NCI-H2107 treated with DMSO at 0.1 percent for 48 hours (cell line): ENCODE measurements around the gene DNAL4.

Source experiments
- DNase-seq: peaks from one replicate; lab custom pipeline; 2025; ENCODE audit not compliant: unreplicated experiment; lab: John Stamatoyannopoulos, UW

Gene DNAL4

DNA sequence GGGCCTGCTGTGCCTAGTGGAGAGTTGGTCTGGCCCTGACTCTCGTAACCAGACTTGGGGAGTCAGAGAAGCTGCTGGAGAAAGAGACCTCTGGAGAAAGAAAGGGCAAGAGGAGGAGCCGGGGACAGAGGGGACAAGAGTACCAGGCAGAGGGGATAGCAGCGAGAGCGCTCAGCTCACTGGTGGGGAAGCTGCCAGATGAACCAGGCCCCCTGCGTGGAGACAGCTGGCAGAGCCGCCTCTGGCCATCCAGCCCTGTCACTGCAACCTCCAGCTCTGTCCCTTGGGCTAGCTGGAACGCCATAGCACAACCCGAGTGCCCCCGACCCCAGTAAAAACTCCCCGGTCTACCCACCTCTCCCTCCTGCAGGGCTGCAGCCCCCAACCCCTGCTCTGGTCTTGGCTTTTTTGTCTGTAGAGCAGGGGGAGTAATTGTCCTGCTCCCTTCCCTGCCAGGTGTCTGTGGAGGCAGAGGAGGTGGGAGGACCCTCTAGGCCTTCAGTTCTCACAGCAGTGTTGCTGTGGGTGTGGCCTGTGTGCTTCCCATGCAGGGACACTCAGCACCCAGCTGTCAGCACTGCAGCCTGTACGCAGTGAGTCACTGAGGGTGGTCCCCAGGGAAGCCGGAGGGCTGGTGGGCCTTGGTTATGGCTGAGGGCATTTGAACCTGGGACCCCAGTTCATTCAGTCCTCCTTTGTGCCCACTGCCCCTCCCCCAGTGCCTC, 33.3 kb downstream of the DNAL4 start:
- DNase-seq: peak; percentile 10

- no peak for DNase-seq
These were observed 34.9 kb downstream of the DNAL4 start for GRCh38 chr22:38759005-38759404.

DNA sequence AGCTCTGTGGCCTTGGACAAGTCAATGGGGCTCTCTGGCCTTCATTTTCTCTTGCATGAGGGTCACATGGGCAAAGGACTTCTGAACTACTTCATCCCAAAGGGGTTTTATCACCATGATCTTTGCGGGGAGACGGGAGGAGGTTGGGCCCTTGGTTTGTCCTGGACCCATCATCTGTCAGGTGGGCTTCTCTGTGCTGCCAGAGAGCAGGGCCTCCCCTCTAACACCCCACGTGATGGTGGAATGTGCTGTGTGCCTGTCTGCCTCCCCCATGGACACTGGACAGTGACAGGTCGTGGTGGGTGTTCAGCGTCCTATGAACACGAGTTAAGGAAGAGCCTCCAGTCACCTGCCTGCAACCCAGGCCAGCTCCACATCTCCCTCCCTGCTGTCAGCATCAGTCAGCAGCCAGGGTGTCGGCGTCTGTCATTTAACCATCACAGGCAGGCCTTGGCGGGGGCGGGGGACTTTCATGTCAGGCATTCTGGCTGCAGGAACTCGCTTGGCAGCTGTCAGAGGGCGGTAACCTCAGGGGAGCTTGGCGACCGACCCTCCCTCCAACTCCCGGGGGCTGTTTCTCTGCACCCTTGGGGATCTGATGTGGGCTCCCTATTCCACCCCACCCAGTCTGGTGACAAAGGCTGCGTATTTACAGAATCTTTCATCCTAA, 35.5 kb downstream of the DNAL4 start:
- no peak for DNase-seq

- no peak for DNase-seq
These were observed 36.5 kb downstream of the DNAL4 start for GRCh38 chr22:38757464-38757757.

GRCh38 chr22:38756711-38757463, 37.1 kb downstream of the DNAL4 start:
- no peak for DNase-seq

DNA sequence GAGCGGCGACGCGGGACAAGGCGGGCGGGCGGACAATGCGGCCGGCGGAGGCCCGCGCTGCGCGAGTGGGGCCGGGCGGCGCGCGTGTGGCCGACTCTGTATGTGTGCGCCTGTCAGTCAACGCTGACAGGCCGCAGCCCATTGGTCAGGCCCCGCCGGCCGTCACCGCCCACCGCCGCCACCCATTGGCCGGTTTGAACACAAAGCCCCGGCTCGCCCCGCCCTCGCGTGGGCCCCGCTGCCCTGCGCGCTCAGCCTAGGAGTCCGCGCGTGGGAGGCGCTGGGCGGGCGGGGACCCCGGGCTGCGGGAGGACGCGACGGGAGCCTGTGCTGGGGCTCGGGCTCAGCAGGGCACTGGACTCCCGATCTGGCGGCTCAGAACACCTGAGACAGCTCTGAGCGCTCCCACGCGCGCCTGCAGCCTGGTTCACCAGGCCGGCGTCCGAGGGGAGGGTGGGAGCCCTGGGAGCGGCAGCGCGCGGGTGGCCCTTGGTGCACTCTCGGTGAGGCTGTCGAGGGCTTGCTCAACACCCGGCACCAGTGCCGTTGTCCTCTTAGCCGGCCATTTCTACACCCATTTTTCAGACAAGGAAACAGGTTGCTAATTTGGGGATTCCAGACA, 37.9 kb downstream of the DNAL4 start, which contains the start of gene SUN2:
Gene SUN2, minus strand, starts transcription at position 88 of the 622 bp plus-strand sequence. CDS start 3,370 bp downstream, outside the sequence.
- DNase-seq: no peak

DNA sequence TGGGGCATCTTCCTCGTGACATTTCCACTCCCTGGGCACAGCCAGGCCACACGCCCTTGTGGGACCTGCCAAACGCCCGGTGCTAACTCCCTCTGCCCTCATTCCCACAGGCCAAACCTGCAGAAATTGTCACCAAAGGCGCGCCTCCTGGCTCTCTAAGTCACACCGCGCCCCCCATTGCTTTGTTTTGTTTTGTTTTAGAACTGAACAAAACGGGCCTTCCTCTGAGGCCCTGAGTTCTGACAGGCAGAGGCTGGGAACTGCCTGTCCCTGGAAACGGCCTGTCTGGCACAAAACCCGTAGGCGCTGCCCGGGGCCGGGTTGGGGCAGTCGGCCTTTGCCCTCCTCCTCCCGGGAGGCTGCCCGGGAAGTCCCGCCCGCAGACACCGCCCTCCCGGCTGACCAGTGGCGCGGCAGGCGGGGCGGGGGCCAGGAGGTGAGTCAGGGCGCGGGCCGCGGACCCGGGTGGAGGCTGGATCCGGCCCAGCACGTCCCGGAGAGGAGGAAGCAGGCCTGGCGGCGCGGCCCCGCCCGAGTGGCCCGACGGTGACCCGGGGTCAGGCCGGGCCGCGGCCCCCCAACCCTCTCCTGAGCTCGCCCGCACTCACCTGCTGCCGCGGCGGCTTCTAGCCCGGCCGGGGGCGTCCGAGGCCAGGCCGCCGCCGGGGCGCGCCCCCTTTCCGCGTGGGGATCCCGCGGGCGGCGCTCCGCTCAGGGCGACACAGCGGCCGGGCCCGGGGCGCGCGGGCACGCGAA, 38.6 kb downstream of the DNAL4 start:
- no peak for DNase-seq

DNA sequence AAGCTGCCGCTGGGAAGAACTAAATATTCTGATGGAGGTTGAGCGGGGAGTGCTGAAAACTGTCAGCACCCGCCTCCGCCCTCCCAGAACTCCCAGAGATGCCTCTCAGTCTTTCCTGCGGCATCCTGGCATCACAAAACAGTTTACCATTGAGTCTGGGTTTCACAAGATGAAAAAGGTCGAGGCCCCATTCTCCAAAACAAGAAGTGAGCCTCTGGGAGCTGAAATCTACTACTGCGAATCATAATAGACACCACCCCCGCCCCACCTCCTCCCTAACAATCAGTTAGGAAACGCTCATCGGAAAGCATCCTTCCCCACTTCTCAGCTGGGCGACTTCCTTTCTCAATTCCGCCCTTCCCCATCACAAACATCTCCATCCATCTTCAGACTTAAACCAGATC, 39.2 kb downstream of the DNAL4 start:
- DNase-seq: no peak

GRCh38 chr22:38753948-38754750, 39.8 kb downstream of the DNAL4 start:
- DNase-seq: no peak

DNA sequence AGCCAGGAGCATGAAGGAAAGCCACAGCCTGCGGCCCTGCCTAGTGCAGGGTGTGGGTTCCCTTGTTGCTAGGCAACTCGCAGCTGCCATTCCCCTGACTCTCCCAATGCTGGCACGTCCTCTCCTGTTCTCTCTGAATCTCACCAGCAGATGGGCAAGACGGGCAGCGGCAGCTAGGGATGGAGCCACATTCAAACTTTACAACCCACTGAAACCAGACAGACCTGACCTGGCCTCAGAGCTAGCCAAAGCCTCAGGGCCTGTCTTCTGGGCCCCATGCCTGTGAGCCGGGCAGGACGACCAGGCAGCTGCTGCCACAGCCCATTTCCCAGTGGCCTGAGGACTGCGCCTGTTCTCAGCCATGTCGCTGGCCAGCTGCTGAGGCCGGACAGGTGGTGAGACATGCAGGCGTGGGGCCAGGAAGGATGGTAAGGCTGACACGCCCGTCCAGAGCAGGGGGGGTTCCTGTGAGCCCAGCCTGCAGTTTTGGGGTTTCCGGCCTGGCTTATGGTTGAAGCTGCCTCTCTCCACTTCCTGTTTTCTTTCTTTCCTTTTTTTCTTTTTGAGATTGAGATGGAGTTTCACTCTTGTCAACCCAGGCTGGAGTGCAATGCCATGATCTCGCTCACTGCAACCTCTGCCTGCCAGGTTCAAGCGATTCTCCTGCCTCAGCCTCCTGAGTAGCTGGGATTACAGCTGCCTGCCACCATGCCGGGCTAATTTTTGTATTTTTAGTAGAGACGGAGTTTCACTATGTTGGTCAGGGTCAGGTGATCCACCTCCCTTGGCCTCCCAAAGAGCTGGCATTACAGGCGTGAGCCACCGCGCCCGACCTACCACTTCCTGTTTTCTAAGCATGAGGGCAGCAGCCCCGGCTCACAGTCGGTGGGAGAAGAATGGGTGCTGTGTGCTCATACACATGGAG, 42.3 kb downstream of the DNAL4 start:
- no peak for DNase-seq

DNA sequence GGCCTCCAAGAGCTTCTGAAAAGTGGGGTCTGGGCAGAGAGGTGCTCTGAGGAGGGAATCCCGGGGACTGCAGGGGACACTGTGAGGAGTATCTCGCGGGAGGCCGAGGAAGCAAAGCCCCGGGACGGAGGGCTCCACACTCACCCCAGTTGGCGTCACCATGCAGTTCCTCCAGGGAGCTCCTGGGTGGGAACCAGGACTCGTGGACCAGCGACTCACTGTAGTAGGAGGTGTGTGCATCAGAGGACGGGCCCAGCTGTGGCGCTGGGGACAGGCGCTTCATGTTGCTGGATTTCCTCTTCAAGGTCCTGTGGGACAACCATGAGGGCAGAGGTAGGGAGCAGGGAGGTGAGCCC, 42.9 kb downstream of the DNAL4 start:
- no peak for DNase-seq

GRCh38 chr22:38750638-38751037, 43.3 kb downstream of the DNAL4 start:
- DNase-seq: no peak

- DNase-seq: no peak
These were observed 43.8 kb downstream of the DNAL4 start for GRCh38 chr22:38750104-38750503.

DNA sequence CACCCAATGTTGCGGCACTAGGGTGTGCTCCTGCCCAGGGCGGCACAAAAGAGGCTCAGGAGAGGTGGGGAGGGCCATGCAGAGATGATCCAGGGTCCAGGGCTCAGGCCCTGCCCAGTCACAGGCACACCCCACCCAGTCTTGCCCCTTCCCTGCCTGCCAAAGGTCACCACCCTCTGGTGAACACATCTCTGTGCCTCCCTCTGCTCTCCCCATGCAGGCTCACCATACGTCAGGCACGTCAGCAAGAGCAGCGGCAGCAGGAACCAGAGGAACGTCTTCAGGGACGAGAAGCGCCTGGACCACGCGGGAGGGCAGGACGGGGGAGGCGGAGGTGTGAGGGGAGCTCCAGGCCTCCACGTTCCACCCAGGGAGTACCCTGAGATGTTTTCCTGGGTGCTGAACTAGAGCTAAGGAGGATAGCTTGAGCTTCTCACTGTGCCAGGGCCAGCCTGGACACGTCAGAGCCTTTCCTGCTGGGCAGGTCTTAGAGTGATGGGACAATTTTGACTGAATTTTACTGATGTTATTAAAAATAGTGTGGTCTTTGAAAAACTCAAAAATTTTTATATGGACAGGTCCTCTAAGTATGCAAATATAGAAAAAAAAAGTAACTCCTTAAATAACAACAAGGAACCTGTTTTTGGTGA, 45.3 kb downstream of the DNAL4 start:
- DNase-seq: no peak

- DNase-seq: peak; percentile 54
These were observed 48.1 kb downstream of the DNAL4 start for GRCh38 chr22:38745676-38746460.

- no peak for DNase-seq
These were observed 49.0 kb downstream of the DNAL4 start for GRCh38 chr22:38744981-38745380.

GRCh38 chr22:38742176-38742942, 51.6 kb downstream of the DNAL4 start:
- no peak for DNase-seq
